OCI-LY7 (cell line): ENCODE measurements around the gene ASB11.

ENCODE experiments used
- CTCF ChIP-seq: fragments of 200-600 bp; sonication (generic); conservative IDR thresholded peaks from 2 replicates; pipeline ENCODE4 v1.5.1; 2014; ENCODE audit warnings: mild to moderate bottlenecking, antibody characterized with exemption, low read length, moderate library complexity, mixed read lengths
- EZH2phosphoT487 ChIP-seq: fragments of 200-600 bp; sonication (generic); IDR thresholded peaks from 2 replicates; pipeline ENCODE4 v1.6.1; 2018; ENCODE audit warnings: low read depth, borderline replicate concordance, mild to moderate bottlenecking, mixed run types, antibody characterized with exemption, low read length, moderate library complexity, mixed read lengths

GRCh38 chrX:15315509-15315908 is at the start of gene ASB11:
- TF ChIP-seq CTCF, result no peak
- no peak for TF ChIP-seq EZH2phosphoT487
